Stimulated activated CD8-positive, alpha-beta memory T cell treated with anti-CD3 and anti-CD28 coated beads, Interleukin-7, amount 100 ng/mL, for 4 hours (primary cell): ENCODE measurements around the gene SPATA6.
"Not testable (repeated sequence)": the region's sequence is repeated elsewhere in the genome, so short reads cannot be mapped to it uniquely, and the experiment has no call there.

Experiments
- DNase-seq, 2 donors: peaks; one replicate each; pipeline ENCODE4 v3.0.0-alpha.2; 2020; ENCODE audit warnings: low read depth in 2 of 2

Gene SPATA6

DNA sequence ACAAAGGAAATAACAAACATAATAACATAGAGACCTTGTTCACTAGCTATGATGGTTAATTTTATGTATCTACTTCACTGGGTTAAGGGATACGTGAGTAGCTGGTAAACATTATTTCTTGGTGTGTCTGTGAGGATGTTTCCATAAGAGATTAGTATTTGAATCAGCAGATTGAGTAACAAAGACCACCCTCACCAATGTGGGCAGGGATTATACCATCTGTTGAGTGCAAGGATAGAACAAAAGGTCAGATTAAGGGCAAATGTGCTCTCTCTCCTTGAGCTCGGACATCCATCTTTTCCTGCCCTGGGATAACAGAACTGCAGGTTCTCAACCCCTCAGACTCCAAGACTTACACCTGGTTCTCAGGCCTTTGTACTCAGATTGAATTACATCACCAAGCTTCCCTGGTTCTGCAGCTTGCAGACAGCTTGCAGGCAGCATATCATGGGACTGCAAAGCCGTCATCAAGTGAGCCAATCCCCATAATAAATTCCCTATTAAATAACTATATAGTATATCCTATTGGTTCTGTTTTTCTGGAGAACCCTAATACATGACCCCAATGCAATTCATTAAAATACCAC, 9.2 kb downstream of the SPATA6 start:
- no peak for DNase-seq

- DNase-seq = no peak
These were observed 21.5 kb downstream of the SPATA6 start for GRCh38 chr1:48450505-48450904.

- DNase-seq = no peak
These were observed 23.1 kb downstream of the SPATA6 start for GRCh38 chr1:48448932-48449331.

GRCh38 chr1:48444186-48444585, 27.8 kb downstream of the SPATA6 start:
- DNase-seq = not testable (repeated sequence)

- DNase-seq = no peak
These were observed 29.0 kb downstream of the SPATA6 start for GRCh38 chr1:48442864-48443619.

DNA sequence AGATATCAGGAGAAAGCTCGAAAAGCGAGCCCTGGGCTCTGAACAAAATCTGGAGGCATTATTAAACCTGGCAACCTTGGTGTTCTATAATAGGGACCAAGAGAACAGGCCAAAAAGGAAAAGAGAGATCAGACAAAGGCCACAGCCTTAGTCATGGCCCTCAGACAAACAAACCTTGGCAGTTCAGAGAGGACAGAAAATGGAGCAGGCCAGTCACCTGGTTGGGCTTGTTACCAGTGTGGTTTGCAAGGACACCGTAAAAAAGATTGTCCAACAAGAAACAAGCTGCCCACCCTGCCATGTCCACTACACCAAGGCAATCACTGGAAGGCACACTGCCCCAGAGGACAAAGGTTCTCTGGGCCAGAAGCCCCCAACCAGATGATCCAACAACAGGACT, 31.2 kb downstream of the SPATA6 start:
- not testable (repeated sequence) for DNase-seq

- DNase-seq = no peak
These were observed 32.6 kb downstream of the SPATA6 start for GRCh38 chr1:48439380-48439779.

DNA sequence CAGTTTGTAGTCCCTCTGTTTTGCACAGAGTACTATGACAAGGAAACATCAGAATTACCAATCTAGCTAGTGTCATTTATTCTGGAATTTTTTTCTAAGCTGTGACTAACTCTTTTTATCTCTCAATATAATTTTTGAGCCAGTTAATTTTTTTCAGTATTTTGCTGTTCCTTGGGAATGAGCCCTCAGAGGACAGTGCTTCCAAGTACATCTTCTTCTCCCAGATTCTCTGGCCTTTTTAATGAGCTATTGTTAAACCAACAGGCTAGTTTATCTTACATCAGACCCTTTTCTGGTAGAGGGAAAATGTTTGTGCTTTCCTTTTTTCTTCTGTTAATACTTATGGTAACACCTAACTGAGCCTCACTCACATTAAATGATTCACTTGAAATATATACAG, 34.6 kb downstream of the SPATA6 start:
- DNase-seq = not testable (repeated sequence)

DNA sequence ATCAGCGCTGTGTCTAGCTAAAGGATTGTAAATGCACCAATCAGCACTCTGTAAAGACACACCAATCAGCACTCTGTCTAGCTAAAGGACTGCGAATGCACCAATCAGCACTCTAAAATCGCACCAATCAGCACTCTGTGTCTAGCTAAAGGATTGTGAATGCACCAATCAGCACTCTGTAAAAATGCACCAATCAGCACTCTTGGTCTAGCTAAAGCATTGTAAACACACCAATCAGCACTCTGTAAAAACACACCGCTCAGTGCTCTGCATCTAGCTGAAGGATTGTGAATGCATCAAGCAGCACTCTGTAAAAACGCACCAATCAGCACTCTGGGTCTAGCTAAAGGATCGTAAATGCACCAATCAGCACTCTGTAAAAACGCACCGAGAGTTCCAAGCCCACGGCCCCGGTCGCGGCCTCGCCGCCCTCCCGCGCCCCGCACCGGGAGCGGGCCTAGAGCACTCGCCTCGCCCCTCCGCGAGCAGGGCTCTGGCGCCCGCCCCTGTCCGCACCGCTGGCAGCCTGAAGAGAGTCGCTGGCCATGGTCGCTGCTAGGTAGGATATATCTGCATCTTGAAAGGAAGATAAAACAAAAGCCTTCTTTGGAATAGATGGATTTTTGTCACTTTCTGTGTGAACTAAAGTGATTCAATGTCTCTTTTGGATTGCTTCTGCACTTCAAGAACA, 36.5 kb downstream of the SPATA6 start:
- DNase-seq = not testable (repeated sequence)

GRCh38 chr1:48430832-48431231, 41.2 kb downstream of the SPATA6 start:
- DNase-seq = no peak

DNA sequence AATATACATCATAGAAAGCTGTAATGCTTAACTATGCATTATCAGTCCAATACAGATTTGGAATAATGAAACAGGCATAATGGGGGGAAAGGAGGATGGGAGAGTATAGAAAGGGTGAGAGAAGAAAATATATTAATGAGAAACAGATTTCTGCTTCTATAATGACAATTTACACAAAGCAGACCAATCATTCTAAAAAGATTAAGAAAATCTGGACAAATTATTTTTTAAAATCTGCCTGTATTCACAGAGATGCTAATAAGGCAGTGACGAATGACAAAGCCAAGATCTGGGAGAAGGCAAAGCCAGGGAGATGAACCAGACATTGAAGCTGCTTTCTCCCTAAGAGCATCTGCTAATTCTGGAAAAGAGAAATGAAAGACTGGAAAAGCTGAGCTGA, 50.0 kb downstream of the SPATA6 start:
- no peak for DNase-seq

GRCh38 chr1:48418742-48419141, 53.3 kb downstream of the SPATA6 start:
- no peak for DNase-seq

- no peak for DNase-seq
These were observed 57.0 kb downstream of the SPATA6 start for GRCh38 chr1:48415050-48415449.

- no peak for DNase-seq
These were observed 57.7 kb downstream of the SPATA6 start for GRCh38 chr1:48414264-48414663.

DNA sequence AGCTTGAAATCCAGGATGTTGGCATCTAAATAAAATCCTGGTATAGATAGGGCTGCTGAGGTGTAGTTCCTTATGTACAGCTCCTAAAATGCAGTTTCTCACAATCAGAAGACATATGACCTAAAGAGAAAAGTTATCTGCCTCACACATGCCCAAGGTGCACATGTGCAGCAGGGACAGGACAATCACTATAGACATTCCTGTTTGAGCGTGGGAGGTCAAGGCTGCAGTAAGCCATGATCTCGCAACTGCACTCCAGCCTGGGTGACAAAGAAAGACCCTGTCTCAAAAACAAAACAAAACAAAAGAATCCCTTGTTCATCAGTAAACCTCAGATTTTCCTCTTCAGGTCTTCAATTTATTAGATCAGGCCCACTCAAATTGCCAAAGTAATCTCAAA, 66.1 kb downstream of the SPATA6 start:
- DNase-seq = no peak

DNA sequence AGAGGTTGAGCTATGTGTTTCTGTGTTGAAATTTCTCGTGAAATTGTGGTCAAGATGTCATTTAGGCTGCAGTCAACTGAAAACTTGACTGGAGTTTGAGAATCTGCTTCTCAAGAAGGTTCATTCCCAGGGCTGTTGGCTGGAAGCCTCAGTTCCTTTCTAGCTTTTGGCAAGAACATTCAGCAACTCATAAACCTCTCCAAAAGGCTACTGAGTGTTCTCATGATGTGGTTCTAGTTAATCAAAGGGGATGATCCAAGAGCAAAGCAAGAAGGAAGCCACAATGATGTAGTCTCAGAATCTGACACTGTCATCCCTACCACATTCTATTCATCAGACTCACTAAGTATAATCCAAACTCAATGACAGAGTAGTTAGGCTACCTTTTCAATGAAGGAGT, 66.6 kb downstream of the SPATA6 start:
- DNase-seq = no peak

- DNase-seq = no peak
These were observed 69.4 kb downstream of the SPATA6 start for GRCh38 chr1:48402599-48402998.

- no peak for DNase-seq
These were observed 75.8 kb downstream of the SPATA6 start for GRCh38 chr1:48396208-48396607.

DNA sequence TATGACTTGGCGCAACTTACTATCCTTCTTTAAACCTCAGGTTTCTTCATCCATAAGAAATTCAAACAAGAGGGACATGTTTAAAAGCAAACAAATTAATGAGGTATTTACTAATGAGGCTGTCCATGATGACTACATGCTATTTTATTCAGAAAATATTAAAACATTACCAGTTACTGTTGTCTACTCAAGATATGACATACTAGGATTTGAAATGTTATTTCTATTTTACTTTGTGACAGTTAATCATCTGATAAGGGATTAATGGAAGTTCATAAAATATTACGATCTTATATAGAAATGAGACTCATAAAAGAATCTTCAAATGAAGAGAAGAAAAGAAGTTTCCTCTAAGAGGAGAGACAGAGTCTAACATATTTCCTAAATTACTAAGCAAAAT, 80.1 kb downstream of the SPATA6 start:
- no peak for DNase-seq

DNA sequence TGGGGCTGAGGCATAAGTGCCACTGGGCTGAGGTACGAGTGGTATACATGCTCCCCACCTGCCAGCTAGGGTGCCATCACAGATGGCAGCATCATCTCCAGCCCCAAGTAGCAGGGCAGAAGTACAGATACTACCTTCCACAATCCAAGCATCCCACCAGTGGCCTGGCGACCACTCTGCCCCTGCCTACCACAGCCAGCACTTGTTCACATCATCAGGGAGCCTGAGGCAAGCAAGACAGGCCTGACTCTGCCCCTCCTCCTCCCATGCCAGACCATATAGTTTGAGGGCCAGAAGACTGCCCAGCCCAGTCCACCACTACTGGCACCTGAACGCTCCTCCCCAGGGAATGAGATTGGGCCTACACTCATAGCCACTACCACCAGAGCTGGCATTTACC, 84.6 kb downstream of the SPATA6 start:
- no peak for DNase-seq

DNA sequence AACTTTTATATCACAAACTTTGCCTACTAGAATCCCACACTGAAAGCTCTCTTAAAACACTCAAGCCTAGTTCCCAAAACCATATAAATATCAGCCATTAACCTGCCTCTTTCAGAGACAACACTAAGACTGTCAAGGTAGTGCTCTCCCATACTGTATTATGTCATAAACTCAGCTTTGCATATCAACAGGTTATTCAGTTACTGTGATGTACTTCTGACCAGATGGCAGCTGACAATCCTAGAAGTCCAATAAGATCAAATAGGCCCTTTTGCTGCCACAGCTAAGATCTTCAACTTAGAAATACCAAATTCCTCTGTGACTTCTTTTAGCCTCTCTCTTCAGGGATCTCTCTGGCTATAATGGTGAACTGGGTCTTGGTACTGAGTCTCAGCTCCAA, 97.2 kb downstream of the SPATA6 start:
- DNase-seq = no peak

DNA sequence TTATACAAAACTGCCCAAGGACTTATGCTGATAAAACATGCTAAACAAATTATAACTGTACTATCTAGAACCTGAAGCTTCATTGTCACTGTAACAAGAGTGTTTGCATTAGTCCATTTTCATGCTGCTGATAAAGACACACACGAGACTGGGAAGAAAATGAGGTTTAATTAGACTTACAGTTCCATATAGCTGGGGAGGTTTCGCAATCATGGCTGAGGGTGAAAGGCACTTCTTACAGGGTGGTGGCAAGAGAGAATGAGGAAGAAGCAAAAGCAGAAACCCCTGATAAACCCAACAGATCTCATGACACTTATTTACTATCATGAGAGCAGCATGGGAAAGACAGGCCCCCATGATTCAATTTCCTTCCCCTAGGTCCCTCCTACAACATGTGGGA, 100.4 kb downstream of the SPATA6 start:
- DNase-seq = no peak

DNA sequence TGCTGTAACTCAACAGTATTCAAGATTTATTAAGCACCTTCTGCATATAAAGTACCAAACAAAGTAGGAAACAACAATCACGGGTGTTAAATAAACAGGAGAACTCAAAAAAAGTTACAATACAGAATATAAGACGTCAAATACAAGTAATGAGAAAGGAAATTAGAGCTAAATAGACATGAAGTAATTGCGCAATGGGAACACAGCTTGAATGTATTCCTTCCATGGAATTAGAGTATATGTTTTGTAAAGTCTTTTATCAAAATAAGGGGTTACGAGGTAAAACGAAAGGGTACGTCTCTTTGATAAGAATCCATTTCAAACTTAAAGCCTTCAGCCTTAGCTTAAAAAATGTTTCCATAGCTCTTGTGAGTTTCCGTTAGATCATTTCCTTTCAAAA, 109.1 kb downstream of the SPATA6 start:
- no peak for DNase-seq
